NCI-H748 (cell line): ENCODE measurements around the gene SLK.
A peak's percentile ranks its signal among the peaks of the same experiment; 100 is the strongest.

Experiments
- DNase-seq: peaks from one replicate; lab custom pipeline; 2025; ENCODE audit not compliant: unreplicated experiment; lab: John Stamatoyannopoulos, UW

Gene SLK

GRCh38 chr10:103966671-103967447 is at the start of gene SLK:
Gene SLK (plus strand): TSS chr10:103967140. CDS start chr10:103967746, 606 bp downstream.
- DNase-seq: peak; percentile 86

- DNase-seq: peak; percentile 49
Observed at GRCh38 chr10:103917302-103918052, 49.5 kb upstream of the SLK start.

- peak; percentile 92 for DNase-seq
Observed at GRCh38 chr10:103918053-103918846, 48.7 kb upstream of the SLK start, which contains the start of gene STN1. Gene STN1 (minus strand): TSS chr10:103918184. CDS start chr10:103917594, 590 bp downstream.

GRCh38 chr10:103919648-103920025 is 47.3 kb upstream of the SLK start:
- no peak for DNase-seq

GRCh38 chr10:103921248-103921647 is 45.7 kb upstream of the SLK start:
- no peak for DNase-seq

- no peak for DNase-seq
Observed at GRCh38 chr10:103921750-103922195, 45.2 kb upstream of the SLK start.

- DNase-seq: no peak
Observed at GRCh38 chr10:103922659-103923058, 44.3 kb upstream of the SLK start.

- DNase-seq: no peak
Observed at GRCh38 chr10:103923502-103923901, 43.4 kb upstream of the SLK start.

GRCh38 chr10:103925591-103925990 is 41.3 kb upstream of the SLK start:
- DNase-seq: no peak

- DNase-seq: no peak
Observed at GRCh38 chr10:103926722-103927319, 40.1 kb upstream of the SLK start.

- no peak for DNase-seq
Observed at GRCh38 chr10:103928784-103929183, 38.2 kb upstream of the SLK start.

- DNase-seq: peak; percentile 19
Observed at GRCh38 chr10:103929381-103929921, 37.5 kb upstream of the SLK start.

- DNase-seq: no peak
Observed at GRCh38 chr10:103930449-103930848, 36.5 kb upstream of the SLK start.

GRCh38 chr10:103930881-103931280 is 36.1 kb upstream of the SLK start:
- no peak for DNase-seq

- DNase-seq: no peak
Observed at GRCh38 chr10:103931603-103932002, 35.3 kb upstream of the SLK start.

GRCh38 chr10:103932271-103932670 is 34.7 kb upstream of the SLK start:
- no peak for DNase-seq

- DNase-seq: no peak
Observed at GRCh38 chr10:103932971-103933370, 34.0 kb upstream of the SLK start.

GRCh38 chr10:103933557-103934121 is 33.3 kb upstream of the SLK start:
- no peak for DNase-seq

- DNase-seq: no peak
Observed at GRCh38 chr10:103934308-103934707, 32.6 kb upstream of the SLK start.

- DNase-seq: no peak
Observed at GRCh38 chr10:103936022-103936421, 30.9 kb upstream of the SLK start.
